Natural killer cell (primary cell): ENCODE data around the gene TBXT. TPM values are rescaled to one million over a fixed set of nuclear protein-coding genes. Genes with fewer than 3 reads are reported as not detected.

Experiments used
- ATAC-seq, 3 donors: fragments of 150-1000 bp in 2 of 3; fragments of 200-7000 bp in 1 of 3; cut with Tn5 transposase; 1 replicate in 1 of 3; 2 replicates in 2 of 3; pipeline ENCODE4 v1.10.0; 2021; ENCODE audit warnings: mild to moderate bottlenecking in 2 of 3, moderate library complexity in 2 of 3
- DNase-seq, 2 donors: peaks; one replicate each; pipeline versions ENCODE4 v3.0.0 to v3.0.0-alpha.2; 2013 to 2021; ENCODE audit warnings: mixed read lengths in 1 of 2
- H3K27ac ChIP-seq: one replicate; pipeline ENCODE4 v1.5.1; 2013; ENCODE audit warnings: mild to moderate bottlenecking, low read length
- H3K27me3 ChIP-seq: one replicate; pipeline ENCODE4 v1.6.1; 2013; ENCODE audit warnings: low read length; ENCODE audit not compliant: control insufficient read depth, insufficient read depth
- H3K36me3 ChIP-seq: one replicate; pipeline ENCODE4 v1.6.1; 2013; ENCODE audit warnings: low read length; ENCODE audit not compliant: control insufficient read depth, insufficient read depth
- H3K4me1 ChIP-seq: one replicate; pipeline ENCODE4 v1.6.1; 2013; ENCODE audit warnings: low read length; ENCODE audit not compliant: control insufficient read depth, insufficient read depth
- H3K4me3 ChIP-seq: one replicate; pipeline ENCODE4 v1.5.1; 2013; ENCODE audit warnings: low read length
- H3K9me3 ChIP-seq: one replicate; pipeline ENCODE4 v1.6.1; 2013; ENCODE audit warnings: low read length; ENCODE audit not compliant: control insufficient read depth, insufficient read depth
- H3K27ac Mint-ChIP-seq, 2 donors: one replicate each; pipeline ENCODE4 v1.8.0; 2022; ENCODE audit warnings: mild to moderate bottlenecking in 2 of 2, mixed read lengths in 2 of 2, moderate library complexity in 1 of 2
- H3K27me3 Mint-ChIP-seq, 2 donors: one replicate each; pipeline ENCODE4 v1.8.0; 2022; ENCODE audit warnings: low read depth in 2 of 2, mixed read lengths in 2 of 2
- H3K36me3 Mint-ChIP-seq: one replicate; pipeline ENCODE4 v1.8.0; 2022; ENCODE audit warnings: mixed read lengths
- H3K4me1 Mint-ChIP-seq, 2 donors: one replicate each; pipeline ENCODE4 v1.8.0; 2022; ENCODE audit warnings: mixed read lengths in 2 of 2
- H3K4me3 Mint-ChIP-seq: one replicate; pipeline ENCODE4 v1.8.0; 2022; ENCODE audit warnings: mild to moderate bottlenecking, moderate library complexity, mixed read lengths
- H3K9me3 Mint-ChIP-seq, 2 donors: one replicate each; pipeline ENCODE4 v1.8.0; 2022; ENCODE audit warnings: mixed read lengths in 2 of 2
- CTCF ChIP-seq: fragments of 200-600 bp; IDR thresholded peaks from one replicate; pipeline ENCODE4 v1.8.0; 2022; ENCODE audit warnings: antibody characterized with exemption
- WGBS: methylation state at CpG from one replicate; pipeline ENCODE4 v1.1.7; 2013; ENCODE audit warnings: missing lambda C conversion rate; ENCODE audit not compliant: insufficient coverage; 5-methylcytosine and 5-hydroxymethylcytosine counted together
- intact Hi-C: fragments of 100-400 bp; cut with micrococcal nuclease; formaldehyde crosslinking; loops from one replicate; pipeline ENCODE4 v1.14.2; 2022
- total RNA-seq, 4 donors: library from RNA; stranded (reverse); fragments of 120-200 nt in 1 of 4; gene quantifications; one replicate each; pipeline versions ENCODE4 v1.2.3 to v1.2.4, GENCODE V29; 2013 to 2022

Gene TBXT
- total RNA-seq, 3 donors from 2014 or later (not counting 1 experiment from before 2014, with no cell fraction given) = not detected

- TF ChIP-seq CTCF = no peak
- H3K27me3 ChIP-seq = peaks cover 31% of the 10 kb centered on the region
- H3K4me1 ChIP-seq = peaks cover 22% of the 10 kb centered on the region
- H3K27ac ChIP-seq = no peak overlapping the region
- DNase-seq (no peak), ATAC-seq (no peak)
- no peaks in the 10 kb centered on the region for H3K9me3 ChIP-seq
- no peak overlapping the region for H3K4me3 ChIP-seq
- intact Hi-C loops = no loop called here
- H3K4me3 Mint-ChIP-seq = no peak overlapping the region
- H3K27ac Mint-ChIP-seq = no peak overlapping the region
- H3K9me3 Mint-ChIP-seq = no peaks in the 10 kb centered on the region
- H3K36me3 Mint-ChIP-seq = no peaks in the 10 kb centered on the region
- WGBS = 6% methylated on average over 63 of the region's 63 CpGs
- peaks cover 7% of the 10 kb centered on the region in 2 donors for H3K4me1 Mint-ChIP-seq
- H3K36me3 ChIP-seq = no peaks in the 10 kb centered on the region
- H3K27me3 Mint-ChIP-seq = peaks cover 55 to 62% of the 10 kb centered on the region in 2 donors
Observed at GRCh38 chr6:166166314-166167257, 1.1 kb downstream of the TBXT start.

GRCh38 chr6:166165558-166166313, 1.9 kb downstream of the TBXT start:
- no peaks in the 10 kb centered on the region for H3K9me3 ChIP-seq
- H3K27ac Mint-ChIP-seq = no peak overlapping the region
- 17% methylated on average over 21 of the region's 23 CpGs for whole genome bisulfite sequencing

GRCh38 chr6:166162599-166163342, 4.9 kb downstream of the TBXT start:
- Mint-ChIP-seq H3K27me3 (peaks cover 30 to 34% of the 10 kb centered on the region in 2 donors), H3K4me1 (no peaks in the 10 kb centered on the region), H3K9me3 (no peaks in the 10 kb centered on the region), H3K4me3 (no peak overlapping the region), H3K27ac (no peak overlapping the region), H3K36me3 (no peaks in the 10 kb centered on the region)
- H3K27ac ChIP-seq = no peak overlapping the region
- no peak for TF ChIP-seq CTCF
- no peaks in the 10 kb centered on the region for H3K36me3 ChIP-seq
- ATAC-seq (no peak), DNase-seq (no peak)
- intact Hi-C loops = no loop called here
- no peaks in the 10 kb centered on the region for H3K9me3 ChIP-seq
- no peak overlapping the region for H3K4me3 ChIP-seq
- H3K27me3 ChIP-seq = peaks cover 12% of the 10 kb centered on the region
- 71% methylated on average over 1 of the region's 1 CpG for WGBS
- H3K4me1 ChIP-seq = peaks cover 12% of the 10 kb centered on the region

More at GRCh38 chr6:166165558-166166313, 1.9 kb downstream of the TBXT start:
- intact Hi-C loops = no loop called here
- Mint-ChIP-seq H3K27me3 (peaks cover 48 to 55% of the 10 kb centered on the region in 2 donors), H3K4me3 (no peak overlapping the region), H3K4me1 (peaks cover 7% of the 10 kb centered on the region in 2 donors), H3K36me3 (no peaks in the 10 kb centered on the region), H3K9me3 (no peaks in the 10 kb centered on the region)
- ATAC-seq (no peak), DNase-seq (no peak)
- Histone ChIP-seq H3K4me3 (no peak overlapping the region), H3K27me3 (peaks cover 31% of the 10 kb centered on the region), H3K4me1 (peaks cover 22% of the 10 kb centered on the region), H3K36me3 (no peaks in the 10 kb centered on the region), H3K27ac (no peak overlapping the region)
- no peak for TF ChIP-seq CTCF
